GM19351 (cell line): ENCODE data around the gene SCRN2.

Experiments
- ATAC-seq: cut with Tn5 transposase; IDR thresholded peaks from one replicate; pipeline ENCODE4 v1.9.1; 2021; ENCODE audit warnings: mild to moderate bottlenecking, moderate library complexity; ENCODE audit not compliant: unreplicated experiment

Gene SCRN2

DNA sequence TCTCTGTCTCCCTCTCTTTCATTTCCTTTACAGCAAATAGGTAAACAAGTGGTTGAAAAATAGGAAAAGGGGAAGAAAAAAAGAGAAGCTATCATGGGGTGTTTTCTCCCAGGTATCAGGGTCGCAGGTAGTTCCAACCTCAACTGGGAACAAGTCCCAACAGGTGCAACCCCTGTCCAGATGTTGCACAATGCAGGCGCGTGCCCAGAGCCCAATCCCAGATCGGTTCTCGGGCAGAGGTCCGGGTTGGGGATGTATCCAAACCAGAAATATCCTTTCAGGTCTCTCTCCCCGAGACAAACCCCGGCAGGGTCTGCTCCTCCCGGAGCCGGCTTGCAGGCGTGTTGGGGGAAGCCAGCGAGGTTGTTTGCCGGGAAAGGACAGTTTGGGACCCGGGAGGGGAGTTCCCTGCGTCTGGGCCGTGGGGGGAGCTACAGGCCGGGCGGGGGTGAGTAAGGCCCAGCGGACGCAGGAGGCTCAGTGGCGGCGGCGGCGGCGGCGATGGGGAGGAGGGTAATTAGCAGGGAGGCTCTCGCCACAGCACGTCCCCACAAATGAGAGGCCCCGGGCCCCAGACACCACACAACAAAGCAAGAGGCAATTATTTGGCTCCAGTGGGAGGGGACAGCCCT is 31.1 kb upstream of the SCRN2 start:
- no peak for ATAC-seq

DNA sequence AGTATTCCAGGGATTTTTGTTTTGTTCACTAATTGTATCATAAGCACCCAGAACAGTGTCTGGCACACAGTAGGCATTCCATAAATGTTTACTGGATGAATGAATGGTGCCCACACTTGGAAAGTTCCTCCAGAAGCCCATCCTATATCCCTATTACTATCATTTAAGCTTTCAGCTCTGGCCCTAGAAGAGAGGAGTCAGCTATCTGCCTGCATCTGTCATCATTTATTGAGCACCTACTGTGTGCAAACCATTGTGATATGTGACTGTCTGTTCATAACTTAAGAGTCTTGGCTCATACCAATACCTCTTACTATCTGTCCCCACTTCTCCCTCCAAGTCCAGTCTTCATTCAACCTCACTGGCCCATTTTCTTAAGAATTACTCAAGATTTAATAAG is 30.0 kb upstream of the SCRN2 start:
- no peak for ATAC-seq

DNA sequence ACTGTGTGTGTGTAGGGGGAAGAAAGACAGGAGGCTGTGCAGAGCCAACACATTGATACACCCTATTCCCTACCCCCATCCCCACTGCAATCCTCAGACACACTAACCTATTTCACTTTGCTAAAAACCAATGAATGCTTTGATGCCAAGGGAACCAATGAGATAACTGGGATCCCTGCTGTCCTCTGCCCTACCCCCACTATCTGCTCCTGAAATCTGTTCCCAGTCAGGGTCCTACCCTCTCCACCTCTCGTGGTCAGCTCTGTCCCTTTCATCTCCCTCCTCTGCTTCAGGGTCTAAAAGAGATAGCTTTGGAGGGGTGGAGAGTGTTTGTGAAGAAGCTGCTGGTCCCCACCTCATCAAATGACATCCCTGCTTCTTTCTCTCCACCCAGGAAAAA is 29.0 kb upstream of the SCRN2 start:
- ATAC-seq = no peak

DNA sequence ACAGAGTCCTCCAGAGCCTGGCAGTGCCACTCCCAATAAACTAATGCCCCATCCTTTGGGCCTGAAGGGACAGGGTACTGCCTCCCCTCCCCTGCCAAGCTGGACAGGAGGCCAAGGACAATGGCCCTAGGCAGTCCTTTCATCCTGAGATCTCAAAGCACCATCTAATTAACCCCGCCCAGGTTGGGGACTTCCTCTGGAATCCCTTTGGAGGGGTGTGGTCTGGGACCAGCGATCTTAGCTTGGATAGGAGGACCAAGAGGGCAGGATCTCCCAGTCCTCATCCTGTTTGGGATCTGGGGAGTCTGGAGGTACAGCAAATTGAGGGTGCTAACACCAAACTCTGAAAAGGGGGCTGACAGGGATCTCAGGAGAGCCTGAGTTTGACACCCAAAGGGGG is 28.0 kb upstream of the SCRN2 start:
- ATAC-seq = no peak

DNA sequence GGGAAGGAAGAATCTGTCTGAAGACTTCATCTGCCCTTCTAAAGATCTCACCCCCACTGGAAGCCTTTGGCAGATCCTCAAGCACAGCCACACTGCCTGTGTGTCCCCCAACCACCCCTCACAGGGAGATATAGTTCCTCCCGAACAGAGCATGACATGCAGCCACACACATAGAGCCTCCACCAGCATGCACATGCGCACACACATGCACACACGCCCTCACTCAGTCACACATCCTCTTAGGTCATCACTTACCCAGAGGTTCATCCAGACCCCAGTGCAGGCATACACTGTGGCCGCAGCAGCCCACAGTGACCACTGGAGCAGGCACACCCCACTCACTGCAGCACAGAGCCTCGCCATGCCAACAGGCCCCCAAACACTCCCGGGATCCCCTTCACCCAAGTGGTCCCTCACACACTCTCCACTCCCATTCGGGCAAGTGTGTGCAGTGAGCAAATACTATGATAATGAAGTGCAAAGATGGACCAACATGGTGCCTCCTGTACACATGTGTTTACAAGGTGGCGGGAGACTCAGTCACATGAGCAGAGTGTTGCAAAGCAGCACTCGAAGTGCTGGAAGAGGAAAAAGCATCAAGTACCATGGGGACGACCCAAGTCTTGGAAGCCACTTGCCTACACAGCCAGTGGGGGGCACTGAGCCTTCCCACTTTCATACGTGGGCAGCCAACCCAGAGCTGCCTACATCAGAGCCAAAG is 26.9 kb upstream of the SCRN2 start:
- no peak for ATAC-seq

DNA sequence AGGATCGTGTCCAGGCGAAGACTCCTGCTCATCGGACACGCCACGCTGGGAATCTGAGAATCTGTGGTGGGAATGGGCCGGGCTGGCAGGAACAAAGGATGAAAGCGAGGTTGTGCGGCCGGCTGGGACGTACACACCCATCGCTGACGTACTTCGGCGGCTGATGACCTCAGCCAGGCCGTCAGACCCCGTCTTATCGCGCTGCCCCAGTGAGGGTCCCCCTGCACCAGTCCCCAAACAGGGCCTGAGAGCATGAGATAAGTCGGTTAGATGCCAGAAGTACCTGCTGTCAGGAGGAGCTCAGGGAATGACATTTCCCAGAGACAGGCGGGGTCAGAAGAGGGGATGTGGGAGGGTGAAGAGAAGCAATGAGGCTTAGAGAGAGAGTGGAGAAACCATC is 25.9 kb upstream of the SCRN2 start:
- ATAC-seq = no peak

DNA sequence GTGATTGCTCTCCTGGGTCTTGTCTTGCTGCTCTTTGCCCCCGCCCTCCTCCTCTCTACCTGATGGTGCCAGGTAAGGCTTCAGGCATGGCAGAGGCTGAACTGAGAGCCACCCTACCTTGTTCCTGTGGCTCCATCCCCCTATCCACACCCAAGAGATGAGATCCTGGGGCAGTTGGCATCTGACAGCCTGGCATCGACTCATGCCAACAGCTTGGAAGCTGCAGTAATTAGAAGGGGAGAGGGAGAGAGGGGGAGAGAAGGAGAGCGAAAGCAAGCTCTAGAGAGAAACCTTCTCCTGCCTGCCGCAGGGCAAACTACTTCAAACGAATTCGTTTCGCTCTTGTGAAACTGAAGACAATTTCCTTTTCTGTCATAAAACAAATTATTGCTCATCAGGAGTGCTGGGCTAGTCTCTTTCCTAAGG is 23.7 kb upstream of the SCRN2 start:
- no peak for ATAC-seq

DNA sequence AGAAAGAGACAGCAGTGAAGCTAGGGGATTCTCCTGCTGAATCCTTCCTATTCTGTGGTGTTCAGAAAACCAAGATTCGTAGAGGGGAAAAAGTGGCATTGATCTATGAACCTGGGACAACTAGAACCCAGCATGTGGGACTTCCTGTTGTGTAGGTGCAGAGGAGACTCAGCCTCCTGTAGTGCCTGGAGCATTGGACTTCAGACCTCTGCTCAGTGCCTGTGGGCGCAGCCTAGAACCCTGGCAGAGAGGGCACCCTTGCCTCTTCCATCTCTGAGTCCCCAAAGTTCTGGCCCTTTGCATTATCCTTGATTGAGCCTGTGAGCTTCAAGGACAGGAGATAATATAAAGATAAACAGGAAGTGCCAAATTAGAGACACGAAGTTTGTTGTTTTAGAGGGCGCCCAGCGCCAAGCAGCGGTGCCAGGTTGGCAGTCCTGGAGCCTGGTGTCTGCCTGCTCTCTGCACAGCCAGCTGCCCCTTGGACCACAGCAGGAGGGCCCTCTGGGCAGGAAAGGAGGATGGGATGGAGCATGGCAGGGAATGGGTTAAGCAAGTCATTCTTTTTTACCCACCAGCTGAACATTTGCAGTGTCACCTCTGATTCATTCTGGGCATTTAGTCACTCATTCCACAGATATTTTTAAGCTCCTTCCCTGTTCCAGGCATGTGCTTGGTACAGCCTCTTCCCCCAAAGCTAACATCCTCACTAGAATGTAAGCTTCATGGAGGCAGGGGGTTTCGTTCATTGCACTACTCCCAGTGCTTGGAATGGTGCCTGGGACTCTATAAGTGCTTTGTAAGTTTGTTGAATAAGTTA is 21.8 kb upstream of the SCRN2 start:
- no peak for ATAC-seq

DNA sequence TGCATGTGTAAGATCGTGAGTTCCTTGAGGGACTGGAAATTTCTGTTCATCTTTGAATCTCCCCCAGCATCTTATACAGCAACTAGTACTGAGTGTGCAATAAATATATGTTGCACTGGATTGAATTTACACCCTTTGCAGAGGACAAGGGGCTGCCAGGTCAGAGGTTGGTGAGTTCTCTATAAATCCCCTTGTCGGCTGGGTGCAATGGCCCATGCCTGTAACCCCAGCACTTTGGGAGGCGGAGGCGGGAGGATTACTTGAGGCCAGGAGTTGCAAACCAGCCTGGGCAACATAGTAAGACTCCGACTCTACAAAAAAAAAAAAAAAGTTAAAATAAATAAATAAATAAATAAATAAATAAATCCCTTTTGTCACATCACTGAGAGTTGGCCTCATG is 19.3 kb upstream of the SCRN2 start:
- ATAC-seq = no peak

DNA sequence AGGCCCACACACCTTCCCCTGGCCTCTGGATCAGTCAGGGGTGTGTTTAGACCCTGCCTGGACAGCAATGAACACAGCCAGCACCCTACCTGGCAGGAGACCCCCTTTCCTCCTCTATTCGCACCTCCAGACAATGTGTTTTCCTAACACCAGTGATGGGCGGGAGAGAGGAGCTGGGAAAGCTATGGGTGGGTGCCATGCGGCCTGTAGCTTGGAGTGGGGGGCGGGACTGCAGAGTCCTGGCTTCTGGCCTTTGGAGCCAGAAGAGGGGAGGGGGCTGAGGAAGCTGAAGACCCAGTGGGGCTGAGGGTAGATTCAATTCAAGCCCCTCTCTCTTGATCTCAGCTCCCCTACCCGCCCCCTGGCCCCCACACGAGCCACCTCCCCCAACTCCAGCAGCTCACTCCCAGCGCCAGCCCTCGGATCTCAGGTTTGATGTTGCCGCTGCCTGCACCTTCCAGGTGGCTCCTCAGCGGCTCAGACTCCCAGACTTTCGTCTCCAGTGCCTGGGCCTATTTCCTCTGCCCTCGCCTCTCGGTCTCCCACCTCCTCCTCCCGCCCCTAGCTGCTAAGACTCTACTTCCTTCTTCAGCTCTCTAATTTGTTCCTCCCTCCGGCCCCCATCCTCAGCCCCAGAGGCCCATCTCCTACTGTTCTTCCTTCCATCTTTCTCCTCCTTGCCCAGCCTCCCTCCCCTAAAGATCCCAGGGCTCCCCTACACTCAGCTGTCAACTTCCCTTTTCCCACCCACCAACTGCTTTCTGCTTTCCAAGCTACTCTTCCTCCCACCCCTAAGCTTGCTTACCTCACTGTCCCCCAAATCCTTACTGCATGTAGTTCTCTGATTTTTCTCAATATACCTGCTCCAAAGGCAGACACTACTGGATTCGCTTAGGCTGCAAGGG is 16.7 kb upstream of the SCRN2 start:
- no peak for ATAC-seq

DNA sequence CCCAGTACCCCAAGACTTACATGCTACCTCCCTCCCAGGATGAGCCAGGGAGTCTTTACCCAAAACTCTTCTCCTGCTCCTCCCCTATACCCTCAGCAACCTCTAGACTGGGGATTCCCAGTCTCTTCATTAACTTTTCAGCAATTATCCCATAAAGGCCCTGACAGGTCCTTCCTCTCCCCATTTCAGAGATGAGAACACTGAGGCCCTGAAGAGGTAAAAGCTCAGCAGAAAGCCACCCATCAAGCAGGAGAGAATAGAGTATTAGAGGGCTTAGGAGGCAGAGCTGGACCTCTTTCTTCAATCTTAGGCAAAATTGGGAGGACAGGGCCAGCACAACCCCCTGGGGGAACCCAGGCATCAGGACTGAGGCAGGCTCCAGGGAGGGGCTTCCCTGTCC is 15.8 kb upstream of the SCRN2 start:
- no peak for ATAC-seq

DNA sequence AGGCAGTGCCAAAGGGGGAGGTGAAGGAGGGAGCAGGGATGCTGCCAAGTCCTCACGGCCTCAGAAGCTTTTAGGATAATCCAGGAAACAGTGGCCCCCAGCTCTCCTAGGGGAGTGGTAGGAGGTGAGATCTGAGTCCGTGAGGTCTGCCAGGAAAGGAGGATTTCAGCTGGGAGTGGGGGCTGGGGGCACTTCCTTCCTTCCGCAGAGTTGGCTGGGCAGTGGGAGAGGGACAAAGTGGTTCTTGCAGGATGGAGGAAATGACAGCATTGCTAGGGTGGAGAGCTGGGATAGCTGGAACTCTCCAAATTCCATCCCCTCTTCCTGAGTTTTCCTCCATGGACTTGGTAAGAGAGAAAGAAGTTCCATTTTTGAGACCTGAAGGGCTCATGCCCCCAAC is 14.7 kb upstream of the SCRN2 start:
- no peak for ATAC-seq

DNA sequence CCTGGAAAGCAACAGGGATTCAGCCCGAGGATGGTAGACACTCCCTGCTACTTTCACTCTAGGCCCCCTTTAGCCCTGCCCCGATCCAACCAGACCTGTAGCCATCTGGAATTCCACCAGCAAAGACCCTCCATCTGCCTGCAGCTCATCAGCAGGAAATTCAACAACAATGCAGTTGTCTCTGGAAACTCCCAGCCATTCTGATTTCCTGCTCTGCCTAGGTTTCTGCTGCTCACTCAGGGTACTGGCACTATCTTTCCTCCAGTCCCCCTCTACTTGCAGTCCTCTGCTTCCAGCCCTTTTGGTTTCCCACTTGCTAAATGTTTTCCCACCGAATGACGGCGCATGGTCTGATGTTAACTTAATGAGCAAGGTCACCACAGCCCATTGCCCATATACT is 12.5 kb upstream of the SCRN2 start:
- no peak for ATAC-seq

DNA sequence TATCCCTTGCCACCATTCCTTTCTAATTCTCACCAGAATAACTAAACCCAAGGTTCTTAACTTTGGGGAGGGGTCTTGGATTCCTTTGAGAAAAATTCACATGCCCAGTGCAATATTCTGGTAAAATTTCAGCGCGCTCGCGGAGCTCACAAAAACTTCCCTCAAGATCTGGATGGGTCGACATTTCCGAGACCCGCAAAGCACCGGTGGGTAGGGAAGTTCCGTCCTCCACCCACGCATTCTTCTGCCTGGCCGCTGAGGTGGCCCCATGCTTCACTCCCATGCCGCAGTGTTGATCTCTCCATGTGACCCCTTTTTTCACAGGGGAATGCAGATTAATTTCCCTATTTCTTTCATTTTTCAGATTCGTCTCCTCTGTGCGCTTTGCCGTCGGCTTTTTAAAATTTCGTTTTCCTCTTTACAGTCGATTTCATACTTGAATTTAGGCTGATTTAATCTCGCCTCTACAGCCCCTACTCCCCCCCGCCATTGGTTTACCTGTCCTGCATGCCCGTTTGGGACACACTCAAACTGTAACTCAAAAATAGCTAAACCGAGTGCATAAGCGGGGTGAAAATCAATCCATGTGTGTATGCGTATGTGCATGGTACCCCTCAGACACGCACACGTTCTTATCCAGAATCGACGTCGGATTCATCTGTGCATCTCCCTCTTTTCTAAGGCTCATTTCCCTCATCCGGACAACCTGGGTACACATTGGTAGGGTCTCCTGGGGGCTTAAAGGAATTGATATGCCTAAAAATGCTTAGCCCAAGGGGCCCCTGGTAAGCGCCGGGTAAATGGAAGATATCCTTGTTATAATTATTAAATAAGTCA is 11.3 kb upstream of the SCRN2 start:
- ATAC-seq = no peak

DNA sequence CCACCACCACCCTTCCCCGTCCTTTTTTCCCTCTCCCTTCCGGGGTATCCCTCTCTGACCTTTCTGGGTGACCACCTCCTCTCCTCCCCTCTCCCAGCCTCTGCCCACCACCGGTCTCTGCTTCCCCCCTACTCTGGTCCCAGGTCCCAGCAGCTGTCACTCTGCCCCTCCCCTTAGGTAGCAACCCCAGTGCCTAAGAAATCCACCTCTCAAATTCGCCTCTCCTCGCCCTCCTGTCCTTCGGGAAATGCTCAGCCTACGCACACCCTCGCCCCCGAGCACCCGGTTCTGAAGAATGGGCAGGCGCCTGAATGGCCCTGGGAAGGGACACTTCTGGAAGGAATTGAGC is 10.7 kb upstream of the SCRN2 start:
- ATAC-seq = no peak

DNA sequence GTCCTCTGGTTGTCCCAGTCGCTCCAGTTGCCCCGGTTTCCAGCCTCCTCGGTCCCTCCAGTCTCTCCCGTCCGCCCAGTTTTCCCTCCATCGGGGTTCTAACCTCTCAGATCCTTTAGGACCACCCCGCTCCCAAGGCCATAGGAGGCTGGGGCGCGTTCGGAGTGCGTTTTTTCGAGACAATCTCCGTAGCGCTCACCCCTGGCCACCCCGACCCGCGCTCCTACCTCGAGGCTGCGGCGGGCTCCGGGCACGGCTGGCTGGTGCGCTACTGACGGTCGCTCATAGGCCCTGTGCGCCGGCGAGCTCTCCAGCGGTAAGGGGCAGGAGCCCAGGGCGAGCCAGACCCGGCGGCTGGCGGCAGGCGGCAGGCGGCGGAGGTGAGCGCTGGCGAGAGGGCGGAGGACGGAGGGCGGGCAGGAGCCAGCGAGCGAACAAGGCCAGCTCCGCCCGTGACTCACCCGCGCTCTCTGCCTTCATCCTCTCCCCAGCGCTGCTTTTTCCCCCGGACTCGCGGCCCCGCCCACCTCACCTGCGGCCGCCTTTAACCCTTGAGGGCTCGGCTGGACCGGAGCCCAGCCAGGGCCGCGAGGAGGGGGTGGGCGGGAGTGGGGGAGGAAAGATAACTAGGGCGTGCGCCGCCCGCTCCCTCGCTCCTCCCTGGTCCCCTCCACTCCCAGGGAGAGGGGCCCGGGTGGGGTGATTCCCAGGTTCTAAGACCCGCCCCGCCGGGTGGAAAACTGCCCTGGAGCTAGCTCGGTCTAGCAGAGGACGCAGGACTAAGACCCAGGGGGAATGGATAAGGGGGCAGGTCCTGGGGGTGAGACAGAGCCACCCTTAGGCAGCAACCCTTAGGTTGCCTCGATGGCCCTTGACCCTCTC is 9.9 kb upstream of the SCRN2 start, which contains the start of gene SP6:
TSS of gene SP6 (minus strand) at position 472 of the 882 bp plus-strand sequence. CDS start 2,734 bp downstream, outside the sequence.
- ATAC-seq = no peak

DNA sequence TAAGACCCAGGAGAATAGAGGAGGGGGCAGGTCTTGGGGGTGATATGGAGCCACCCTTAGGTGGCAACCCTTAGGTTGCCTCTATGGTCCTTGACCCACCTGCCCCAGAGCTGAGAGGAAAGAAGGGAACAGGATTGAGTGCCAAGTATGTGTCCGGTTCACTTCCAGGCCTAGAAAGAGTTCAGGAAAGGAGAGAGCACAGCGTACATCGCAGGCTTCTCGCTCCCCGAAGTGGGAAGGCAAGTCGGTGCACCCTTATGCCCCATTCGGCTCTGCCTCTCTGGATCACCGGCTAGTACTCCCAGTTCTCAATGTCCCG is 9.3 kb upstream of the SCRN2 start:
- no peak for ATAC-seq

DNA sequence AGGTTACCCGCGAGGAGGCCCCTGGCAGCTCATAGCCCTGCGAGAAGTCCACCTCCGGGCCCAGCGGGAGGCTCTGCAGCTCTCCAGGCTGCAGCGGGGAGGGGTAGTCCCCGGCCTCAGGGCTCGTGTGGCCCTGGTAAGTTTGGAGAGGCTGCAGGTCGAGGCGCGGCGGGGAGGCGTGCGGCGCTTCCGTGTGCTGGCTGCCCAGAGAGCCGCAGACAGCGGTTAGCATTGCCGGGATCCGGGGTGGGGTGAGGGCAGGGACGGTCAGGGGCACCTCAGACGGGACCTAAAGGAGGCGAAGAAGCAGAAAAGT is 7.1 kb upstream of the SCRN2 start:
- no peak for ATAC-seq
